GM12892 (cell line): Measurements from ENCODE around the gene ZC2HC1B.

Source experiments
- POLR2A ChIP-seq: IDR thresholded peaks from 2 replicates; pipeline ENCODE4 v1.6.1; 2011; ENCODE audit warnings: low read depth, low read length, control low read depth
- POLR2AphosphoS5 ChIP-seq: IDR thresholded peaks from 2 replicates; pipeline ENCODE4 v1.6.1; 2011; ENCODE audit warnings: low read depth, low read length, control low read depth
- TAF1 ChIP-seq: IDR thresholded peaks from 2 replicates; pipeline ENCODE4 v1.6.1; 2011; ENCODE audit warnings: low read depth, mild to moderate bottlenecking, control low read depth, low read length, borderline replicate concordance

GRCh38 chr6:143842461-143842901 lies 21.8 kb upstream of the ZC2HC1B start:
- TF ChIP-seq TAF1 (no peak), POLR2AphosphoS5 (no peak), POLR2A (no peak)
